Sigmoid colon (tissue), 7 donors: Measurements from ENCODE around the gene SLC16A4. TPM values are rescaled to one million over a fixed set of nuclear protein-coding genes. Genes with fewer than 3 reads are reported as not detected.
"Not testable (repeated sequence)": the region's sequence is repeated elsewhere in the genome, so short reads cannot be mapped to it uniquely, and the experiment has no call there.

ENCODE experiments used
- DNase-seq: peaks from one replicate; pipeline ENCODE4 v3.0.0-alpha.2; 2019
- H3K27ac ChIP-seq, 4 donors: fragments of 200-600 bp; sonication (generic); one replicate each; pipeline ENCODE4 v1.5.1; 2016 to 2019; ENCODE audit warnings: mild to moderate bottlenecking in 1 of 4
- H3K27me3 ChIP-seq, 3 donors: fragments of 200-600 bp; sonication (generic); one replicate each; pipeline ENCODE4 v1.5.1; 2019; ENCODE audit warnings: mild to moderate bottlenecking in 1 of 3
- H3K36me3 ChIP-seq, 4 donors: fragments of 200-600 bp; sonication (generic); one replicate each; pipeline ENCODE4 v1.5.1; 2016 to 2019
- H3K4me1 ChIP-seq, 4 donors: fragments of 200-600 bp; sonication (generic); one replicate each; pipeline ENCODE4 v1.5.1; 2017 to 2019
- H3K4me3 ChIP-seq, 4 donors: fragments of 200-600 bp; sonication (generic); one replicate each; pipeline ENCODE4 v1.5.1; 2017 to 2019; ENCODE audit warnings: mild to moderate bottlenecking in 2 of 4, moderate library complexity in 1 of 4
- H3K9me3 ChIP-seq, 4 donors: fragments of 200-600 bp in 3 of 4; sonication (generic) in 3 of 4; one replicate each; pipeline versions ENCODE4 v1.5.1 to v1.6.1; 2013 to 2019
- CTCF ChIP-seq, 4 experiments: fragments of 450-650 bp in 3 of 4; fragments of 200-600 bp in 1 of 4; IDR thresholded peaks; one replicate each; pipeline ENCODE4 v1.5.1; 2016 to 2019; ENCODE audit warnings: antibody characterized with exemption in 4 of 4, mild to moderate bottlenecking in 3 of 4, moderate library complexity in 2 of 4
- EP300 ChIP-seq, 4 donors: sonication (generic); formaldehyde crosslinking; IDR thresholded peaks; one replicate each; pipeline ENCODE4 v1.6.1; 2017; ENCODE audit warnings: antibody characterized with exemption in 4 of 4
- POLR2A ChIP-seq, 2 donors: fragments of 450-650 bp; IDR thresholded peaks; one replicate each; pipeline ENCODE4 v1.6.1; 2016; ENCODE audit warnings: antibody characterized with exemption in 2 of 2, mild to moderate bottlenecking in 2 of 2, moderate library complexity in 2 of 2
- POLR2AphosphoS5 ChIP-seq, 4 donors: sonication (generic); formaldehyde crosslinking; IDR thresholded peaks; one replicate each; pipeline ENCODE4 v1.6.1; 2017; ENCODE audit warnings: antibody characterized with exemption in 4 of 4
- WGBS, 2 donors: extraction: QIAGEN DNeasy Blood & Tissue Kit; methylation state at CpG; one replicate each; pipeline ENCODE4 v1.1.7; 2013; 5-methylcytosine and 5-hydroxymethylcytosine counted together
- intact Hi-C: fragments of 100-400 bp; cut with DNase I; formaldehyde crosslinking; loops from one replicate; pipeline ENCODE4 v1.15.1; 2023
- polyA plus RNA-seq, 3 donors: library from polyadenylated mRNA; stranded (reverse); fragments of 200-250 nt; gene quantifications; one replicate each; pipeline ENCODE4 v1.2.3, GENCODE V29; 2013
- total RNA-seq, 4 donors: library from RNA; depleted of rRNA; stranded (reverse); fragments of >200 nt; gene quantifications; one replicate each; pipeline ENCODE4 v1.1.0, GENCODE V29; 2016
- donor health status: healthy with polysubstance abuse.
- donor health status: Bipolar disorder and iron deficiency.
- donor health status: healthy.

SLC16A4 gene
- total and polyA plus RNA-seq, 7 donors, result 1.6 to 10.2 (median 5.2) TPM; not detected in 1

GRCh38 chr1:110411173-110411735, 20.4 kb upstream of the SLC16A4 start:
- Histone ChIP-seq H3K27me3 (no peaks in the 10 kb centered on the region), H3K27ac (no peak overlapping the region), H3K4me1 (peaks cover 0 to 18% (median 12%) of the 10 kb centered on the region in 4 donors), H3K9me3 (no peaks in the 10 kb centered on the region), H3K36me3 (no peaks in the 10 kb centered on the region), H3K4me3 (no peak overlapping the region)
- 84 to 86% methylated on average over 7 of the region's 7 CpGs for WGBS, 2 donors
- no peak for DNase-seq
- intact Hi-C loops, result no loop called here
- TF ChIP-seq CTCF (IDR thresholded peaks at IDR 0.05) (no peak), POLR2AphosphoS5 (IDR thresholded peaks at IDR 0.05) (no peak), EP300 (IDR thresholded peaks at IDR 0.05) (no peak), POLR2A (IDR thresholded peaks at IDR 0.05) (no peak)

GRCh38 chr1:110409316-110409715, 18.5 kb upstream of the SLC16A4 start:
- DNase-seq, result no peak
- H3K4me1 ChIP-seq, result peaks cover 0 to 29% (median 17%) of the 10 kb centered on the region in 4 donors
- H3K36me3 ChIP-seq, result peaks cover 4 to 16% (median 9%) of the 10 kb centered on the region in 4 donors
- TF ChIP-seq EP300 (IDR thresholded peaks at IDR 0.05) (no peak), CTCF (IDR thresholded peaks at IDR 0.05) (no peak), POLR2A (IDR thresholded peaks at IDR 0.05) (no peak), POLR2AphosphoS5 (IDR thresholded peaks at IDR 0.05) (no peak)
- H3K27me3 ChIP-seq, result no peaks in the 10 kb centered on the region
- H3K27ac ChIP-seq, result no peak overlapping the region
- no peaks in the 10 kb centered on the region for H3K9me3 ChIP-seq
- no peak overlapping the region for H3K4me3 ChIP-seq
- intact Hi-C loops, result loop anchor here (5.0 kb wide), 1 partner anchor 202 kb away; no protein-coding TSS in a partner anchor
- WGBS, 2 donors, result 96 to 97% methylated on average over 6 of the region's 6 CpGs

- H3K4me1 ChIP-seq, result peaks cover 0 to 29% (median 17%) of the 10 kb centered on the region in 4 donors
- H3K27ac ChIP-seq, result peak overlapping the region in 2 of 4 donors; percentile 91 to 98
- TF ChIP-seq EP300 (IDR thresholded peaks at IDR 0.05), result no peak
- TF ChIP-seq POLR2A (IDR thresholded peaks at IDR 0.05), result no peak
- TF ChIP-seq POLR2AphosphoS5 (IDR thresholded peaks at IDR 0.05), result no peak
- H3K36me3 ChIP-seq, result peaks cover 5 to 25% (median 15%) of the 10 kb centered on the region in 4 donors
- intact Hi-C loops, result loop anchor here (5.0 kb wide), 1 partner anchor 201 kb away; no protein-coding TSS in a partner anchor
- 81 to 89% methylated on average over 8 of the region's 8 CpGs for WGBS, 2 donors
- H3K27me3 ChIP-seq, result no peaks in the 10 kb centered on the region
- no peaks in the 10 kb centered on the region for H3K9me3 ChIP-seq
- H3K4me3 ChIP-seq, result peak overlapping the region in 2 of 4 donors; percentile 79 to 99
- DNase-seq, result no peak
Measured at GRCh38 chr1:110408488-110408887, 17.7 kb upstream of the SLC16A4 start.

- no peaks in the 10 kb centered on the region for H3K27me3 ChIP-seq
- H3K36me3 ChIP-seq, result peaks cover 5 to 34% (median 25%) of the 10 kb centered on the region in 4 donors
- WGBS, 2 donors, result 0 to 1% methylated on average over 76 of the region's 76 CpGs
- peak; percentile 97 for DNase-seq
- no peaks in the 10 kb centered on the region for H3K9me3 ChIP-seq
- peaks cover 0 to 29% (median 17%) of the 10 kb centered on the region in 4 donors for H3K4me1 ChIP-seq
- H3K27ac ChIP-seq, result peak within 1 kb of the TSS; percentile 91 to 98 (median 93)
- H3K4me3 ChIP-seq, result peak within 1 kb of the TSS; percentile 77 to 99 (median 86)
- TF ChIP-seq CTCF (IDR thresholded peaks at IDR 0.05), result peak in 1 of 4 experiments; percentile 11
- TF ChIP-seq POLR2AphosphoS5 (IDR thresholded peaks at IDR 0.05), result peak; percentile 95 to 98 (median 96)
- peak in 2 of 4 donors; percentile 35 to 66 for TF ChIP-seq EP300 (IDR thresholded peaks at IDR 0.05)
- peak; percentile 71 to 92 for TF ChIP-seq POLR2A (IDR thresholded peaks at IDR 0.05)
- intact Hi-C loops, result loop anchor here (1.0 to 5.0 kb wide), 2 partner anchors 68 to 200 kb away; partner anchors contain the start of gene RBM15
Measured at GRCh38 chr1:110407260-110408210, 16.7 kb upstream of the SLC16A4 start, which contains the start of gene LAMTOR5. TSS of gene LAMTOR5 (minus strand) at chr1:110407694. CDS start at chr1:110407620, 74 bp downstream.

- Histone ChIP-seq H3K27ac (peak overlapping the region; percentile 91 to 98 (median 93)), H3K4me1 (peaks cover 0 to 29% (median 17%) of the 10 kb centered on the region in 4 donors), H3K4me3 (peak overlapping the region; percentile 77 to 99 (median 86)), H3K36me3 (peaks cover 8 to 45% (median 36%) of the 10 kb centered on the region in 4 donors)
- intact Hi-C loops, result loop anchor here (5.0 kb wide), 1 partner anchor 199 kb away; no protein-coding TSS in a partner anchor
- not testable (repeated sequence) for DNase-seq, H3K27me3 ChIP-seq, H3K9me3 ChIP-seq
- WGBS, 2 donors, result 24 to 75% methylated on average over 15 of the region's 15 CpGs
Measured at GRCh38 chr1:110406407-110406806, 15.6 kb upstream of the SLC16A4 start.
